Trophoblast cell (in vitro differentiated cells and primary cell): ENCODE results near the gene TRIM32.

Source experiments
- DNase-seq, 2 donors: peaks; one replicate each; pipeline ENCODE4 v3.0.0-alpha.2; 2016
- H2AFZ ChIP-seq: 2 replicates; pipeline ENCODE4 v1.6.1; 2013; ENCODE audit warnings: low read length, moderate library complexity, mild to moderate bottlenecking; ENCODE audit not compliant: insufficient read depth, poor library complexity
- H2AK5ac ChIP-seq: 2 replicates; pipeline ENCODE4 v1.6.1; 2013; ENCODE audit warnings: mild to moderate bottlenecking, low read length
- H2BK120ac ChIP-seq: 2 replicates; pipeline ENCODE4 v1.6.1; 2013; ENCODE audit warnings: low read length, mild to moderate bottlenecking, moderate library complexity; ENCODE audit not compliant: insufficient read depth, poor library complexity
- H2BK12ac ChIP-seq: 2 replicates; pipeline ENCODE4 v1.6.1; 2013; ENCODE audit warnings: mild to moderate bottlenecking, low read length, moderate library complexity
- H2BK5ac ChIP-seq: 2 replicates; pipeline ENCODE4 v1.6.1; 2013; ENCODE audit warnings: low read length, low read depth, moderate library complexity, mild to moderate bottlenecking; ENCODE audit not compliant: poor library complexity
- H3K14ac ChIP-seq: 2 replicates; pipeline ENCODE4 v1.6.1; 2013; ENCODE audit warnings: mild to moderate bottlenecking, low read length
- H3K18ac ChIP-seq: 2 replicates; pipeline ENCODE4 v1.6.1; 2013; ENCODE audit warnings: mild to moderate bottlenecking, low read length
- H3K23ac ChIP-seq: 2 replicates; pipeline ENCODE4 v1.6.1; 2013; ENCODE audit warnings: low read length
- H3K27ac ChIP-seq: 2 replicates; pipeline ENCODE4 v1.5.1; 2013; ENCODE audit warnings: low read depth, mild to moderate bottlenecking, inconsistent platforms, low read length, moderate library complexity
- H3K27me3 ChIP-seq: 2 replicates; pipeline ENCODE4 v1.6.1; 2013; ENCODE audit warnings: inconsistent platforms, mild to moderate bottlenecking, low read length, moderate library complexity; ENCODE audit not compliant: insufficient read depth
- H3K36me3 ChIP-seq, 2 experiments: 1 replicate in 1 of 2; 2 replicates in 1 of 2; pipeline ENCODE4 v1.6.1; 2013; ENCODE audit warnings: low read length in 2 of 2, mild to moderate bottlenecking in 2 of 2, moderate library complexity in 1 of 2; ENCODE audit not compliant: insufficient read depth in 2 of 2, control insufficient read depth in 1 of 2
- H3K4ac ChIP-seq: 2 replicates; pipeline ENCODE4 v1.6.1; 2013; ENCODE audit warnings: low read depth, mild to moderate bottlenecking, low read length, moderate library complexity
- H3K4me1 ChIP-seq, 2 experiments: 1 replicate in 1 of 2; 2 replicates in 1 of 2; pipeline ENCODE4 v1.6.1; 2013; ENCODE audit warnings: low read length in 2 of 2, mild to moderate bottlenecking in 2 of 2, moderate library complexity in 1 of 2; ENCODE audit not compliant: insufficient read depth in 2 of 2, control insufficient read depth in 1 of 2
- H3K4me2 ChIP-seq: 2 replicates; pipeline ENCODE4 v1.6.1; 2013; ENCODE audit warnings: inconsistent platforms, mild to moderate bottlenecking, low read length, moderate library complexity
- H3K4me3 ChIP-seq: 2 replicates; pipeline ENCODE4 v1.5.1; 2013; ENCODE audit warnings: mild to moderate bottlenecking, low read depth, low read length, inconsistent platforms
- H3K79me1 ChIP-seq: one replicate; pipeline ENCODE4 v1.6.1; 2013; ENCODE audit warnings: low read length
- H3K79me2 ChIP-seq: 2 replicates; pipeline ENCODE4 v1.6.1; 2013; ENCODE audit warnings: low read length, mild to moderate bottlenecking; ENCODE audit not compliant: control insufficient read depth, insufficient read depth, poor library complexity
- H3K9ac ChIP-seq: 2 replicates; pipeline ENCODE4 v1.6.1; 2013; ENCODE audit warnings: mild to moderate bottlenecking, low read length
- H3K9me3 ChIP-seq: 2 replicates; pipeline ENCODE4 v1.6.1; 2013; ENCODE audit warnings: low read depth, mild to moderate bottlenecking, control low read depth, inconsistent platforms, low read length; ENCODE audit not compliant: insufficient read depth
- H4K12ac ChIP-seq: 2 replicates; pipeline ENCODE4 v1.6.1; 2013; ENCODE audit warnings: low read depth, mild to moderate bottlenecking, low read length, moderate library complexity
- H4K8ac ChIP-seq: 2 replicates; pipeline ENCODE4 v1.6.1; 2013; ENCODE audit warnings: low read depth, mild to moderate bottlenecking, low read length, moderate library complexity
- H4K91ac ChIP-seq: one replicate; pipeline ENCODE4 v1.6.1; 2013; ENCODE audit warnings: low read depth, mild to moderate bottlenecking, low read length, moderate library complexity
- WGBS: extraction: QIAGEN DNeasy Blood & Tissue Kit; methylation state at CpG from one replicate; pipeline ENCODE4 v1.1.7; 2013; ENCODE audit warnings: missing lambda C conversion rate; ENCODE audit not compliant: insufficient read length, insufficient coverage; ENCODE audit errors: extremely low coverage; 5-methylcytosine and 5-hydroxymethylcytosine counted together

TRIM32 gene

GRCh38 chr9:116654059-116654355 is 33.1 kb upstream of the TRIM32 start:
- no CpG with 5 or more reads among the region's 3 CpGs for WGBS

GRCh38 chr9:116656501-116656971 is 30.6 kb upstream of the TRIM32 start:
- H3K27me3 ChIP-seq = no peaks in the 10 kb centered on the region

More at GRCh38 chr9:116654059-116654355, 33.1 kb upstream of the TRIM32 start:
- Histone ChIP-seq H2AK5ac (no peak overlapping the region), H4K91ac (no peak overlapping the region), H3K4ac (no peak overlapping the region), H2BK12ac (no peak overlapping the region), H3K27me3 (no peaks in the 10 kb centered on the region), H3K4me2 (no peak overlapping the region), H3K18ac (no peak overlapping the region), H3K4me1 (peaks cover 0 to 3% of the 10 kb centered on the region in 2 experiments), H3K9ac (no peak overlapping the region), H2BK120ac (no peak overlapping the region), H2AFZ (no peak overlapping the region), H3K4me3 (no peak overlapping the region), H2BK5ac (no peak overlapping the region), H3K79me1 (no peaks in the 10 kb centered on the region), H3K27ac (no peak overlapping the region), H3K14ac (no peak overlapping the region), H3K23ac (no peak overlapping the region), H3K36me3 (peaks cover 0 to 2% of the 10 kb centered on the region in 2 experiments), H4K8ac (no peak overlapping the region), H3K9me3 (no peaks in the 10 kb centered on the region), H4K12ac (no peak overlapping the region), H3K79me2 (no peaks in the 10 kb centered on the region)
- DNase-seq = no peak

GRCh38 chr9:116656977-116657376 is 30.1 kb upstream of the TRIM32 start:
- H3K36me3 ChIP-seq = no peaks in the 10 kb centered on the region
- H3K79me2 ChIP-seq = no peaks in the 10 kb centered on the region
- no peak overlapping the region for H4K8ac ChIP-seq
- peaks cover 0 to 3% of the 10 kb centered on the region in 2 experiments for H3K4me1 ChIP-seq
- H2AFZ ChIP-seq = no peak overlapping the region
- no peak overlapping the region for H2BK12ac ChIP-seq
- no peak overlapping the region for H3K9ac ChIP-seq
- H2BK5ac ChIP-seq = no peak overlapping the region
- H3K27ac ChIP-seq = no peak overlapping the region
- H4K91ac ChIP-seq = no peak overlapping the region
- DNase-seq = no peak
- no peak overlapping the region for H2BK120ac ChIP-seq
- no peak overlapping the region for H3K18ac ChIP-seq
- no peaks in the 10 kb centered on the region for H3K9me3 ChIP-seq
- no peak overlapping the region for H3K14ac ChIP-seq
- WGBS = no CpG with 5 or more reads among the region's 2 CpGs
- H3K79me1 ChIP-seq = no peaks in the 10 kb centered on the region
- H3K23ac ChIP-seq = no peak overlapping the region
- H4K12ac ChIP-seq = no peak overlapping the region
- H3K4ac ChIP-seq = no peak overlapping the region
- H3K27me3 ChIP-seq = no peaks in the 10 kb centered on the region
- no peak overlapping the region for H2AK5ac ChIP-seq
- no peak overlapping the region for H3K4me3 ChIP-seq
- no peak overlapping the region for H3K4me2 ChIP-seq

More at GRCh38 chr9:116656501-116656971, 30.6 kb upstream of the TRIM32 start:
- Histone ChIP-seq H3K9me3 (no peaks in the 10 kb centered on the region), H3K4me3 (no peak overlapping the region), H3K79me2 (no peaks in the 10 kb centered on the region), H3K18ac (no peak overlapping the region), H3K4me1 (peaks cover 0 to 3% of the 10 kb centered on the region in 2 experiments), H3K9ac (no peak overlapping the region), H3K79me1 (no peaks in the 10 kb centered on the region), H2BK12ac (no peak overlapping the region), H2BK5ac (no peak overlapping the region), H3K36me3 (peaks cover 0 to under 1% of the 10 kb centered on the region in 2 experiments), H3K27ac (no peak overlapping the region), H2AK5ac (no peak overlapping the region), H4K91ac (no peak overlapping the region), H3K23ac (no peak overlapping the region), H2AFZ (no peak overlapping the region), H4K8ac (no peak overlapping the region), H2BK120ac (no peak overlapping the region), H3K4ac (no peak overlapping the region), H3K14ac (no peak overlapping the region), H4K12ac (no peak overlapping the region), H3K4me2 (no peak overlapping the region)
- WGBS = no CpG with 5 or more reads among the region's 5 CpGs
- DNase-seq = no peak

- Histone ChIP-seq H2BK12ac (no peak overlapping the region), H3K9ac (no peak overlapping the region), H3K4me3 (no peak overlapping the region), H2BK120ac (no peak overlapping the region), H3K14ac (no peak overlapping the region), H3K9me3 (no peaks in the 10 kb centered on the region), H2AK5ac (no peak overlapping the region), H4K12ac (no peak overlapping the region), H3K4me1 (peaks cover 0 to 3% of the 10 kb centered on the region in 2 experiments), H2BK5ac (no peak overlapping the region), H3K79me1 (no peaks in the 10 kb centered on the region), H3K79me2 (no peaks in the 10 kb centered on the region), H3K36me3 (no peaks in the 10 kb centered on the region), H2AFZ (no peak overlapping the region), H3K27me3 (no peaks in the 10 kb centered on the region), H4K8ac (no peak overlapping the region), H3K4me2 (no peak overlapping the region), H3K4ac (no peak overlapping the region), H3K23ac (no peak overlapping the region), H3K18ac (no peak overlapping the region), H4K91ac (peak overlapping the region; percentile 6), H3K27ac (no peak overlapping the region)
- no peak for DNase-seq
- no CpG with 5 or more reads among the region's 2 CpGs for WGBS
Measured at GRCh38 chr9:116658265-116658664, 28.8 kb upstream of the TRIM32 start.
